PC-3 (cell line): ENCODE results near the gene LRP5. TPM values are rescaled to one million over a fixed set of nuclear protein-coding genes. Genes with fewer than 3 reads are reported as not detected.

ENCODE experiments used
- ATAC-seq: fragments of 200-7000 bp; cut with Tn5 transposase; 2 replicates; pipeline ENCODE4 v1.9.1; 2020; ENCODE audit warnings: mild to moderate bottlenecking, moderate library complexity
- BruUV-seq: library from RNA; stranded (reverse); fragments of 400-500 nt; replicated peaks from 2 replicates; lab custom pipeline; 2021; lab: Mats Ljungman, UMichigan
- CTCF ChIA-PET: fragments of 300-600 bp; sonication (Branson Sonifier 250); formaldehyde crosslinking; loops from one replicate; lab custom pipeline; 2022; ENCODE audit warnings: antibody characterized with exemption; lab: Charles Lee
- POLR2A ChIA-PET: fragments of 300-600 bp; sonication (Branson Sonifier 250); formaldehyde crosslinking; loops from one replicate; lab custom pipeline; 2022; ENCODE audit warnings: antibody characterized with exemption; ENCODE audit not compliant: unreplicated experiment; lab: Charles Lee
- DNase-seq: peaks from one replicate; pipeline ENCODE4 v3.0.0-alpha.2; 2015
- H2AFZ ChIP-seq: fragments of 300-600 bp; sonication (generic); 2 replicates; pipeline ENCODE4 v1.6.0; 2016; ENCODE audit warnings: antibody characterized with exemption, low read length
- H3F3A ChIP-seq: fragments of 300-600 bp; sonication (generic); one replicate; pipeline ENCODE4 v1.6.0; 2017; ENCODE audit warnings: antibody characterized with exemption, low read length, control low read depth, mild to moderate bottlenecking; ENCODE audit not compliant: unreplicated experiment
- H3K27ac ChIP-seq: fragments of 300-600 bp; sonication (generic); 2 replicates; pipeline ENCODE4 v1.5.1; 2016; ENCODE audit warnings: mild to moderate bottlenecking, low read length
- H3K27me3 ChIP-seq: fragments of 300-600 bp; sonication (generic); 2 replicates; pipeline ENCODE4 v1.6.1; 2016; ENCODE audit warnings: low read length, mixed read lengths
- H3K36me3 ChIP-seq: fragments of 300-600 bp; sonication (generic); 2 replicates; pipeline ENCODE4 v1.6.1; 2016; ENCODE audit warnings: low read depth, mixed run types, low read length, mixed read lengths
- H3K4me1 ChIP-seq: fragments of 300-600 bp; sonication (generic); 2 replicates; pipeline ENCODE4 v1.5.1; 2016; ENCODE audit warnings: low read length; ENCODE audit not compliant: insufficient read depth
- H3K4me2 ChIP-seq: fragments of 300-600 bp; sonication (generic); 2 replicates; pipeline ENCODE4 v1.6.0; 2016; ENCODE audit warnings: low read length
- H3K4me3 ChIP-seq: fragments of 300-600 bp; sonication (generic); 2 replicates; pipeline ENCODE4 v1.5.1; 2016; ENCODE audit warnings: mild to moderate bottlenecking, low read length, mixed read lengths
- H3K79me2 ChIP-seq: fragments of 300-600 bp; sonication (generic); 2 replicates; pipeline ENCODE4 v1.6.1; 2017; ENCODE audit warnings: low read length, mixed read lengths
- H3K9ac ChIP-seq: fragments of 300-600 bp; sonication (generic); 2 replicates; pipeline ENCODE4 v1.6.0; 2016; ENCODE audit warnings: mild to moderate bottlenecking, low read length
- H3K9me2 ChIP-seq: fragments of 300-600 bp; sonication (generic); replicated peaks from 2 replicates; pipeline ENCODE4 v1.6.1; 2016; ENCODE audit warnings: mixed run types, low read length, mixed read lengths
- H3K9me3 ChIP-seq: fragments of 300-600 bp; sonication (generic); 2 replicates; pipeline ENCODE4 v1.6.1; 2016; ENCODE audit warnings: low read length, mixed read lengths
- H4K20me1 ChIP-seq: fragments of 300-600 bp; sonication (generic); 2 replicates; pipeline ENCODE4 v1.6.1; 2016; ENCODE audit warnings: low read length, mixed read lengths
- EZH2 ChIP-seq: fragments of 300-600 bp; sonication (generic); IDR thresholded peaks from one replicate; pipeline ENCODE4 v1.6.1; 2017; ENCODE audit warnings: antibody characterized with exemption, mild to moderate bottlenecking, low read length; ENCODE audit not compliant: unreplicated experiment
- EZH2phosphoT487 ChIP-seq: fragments of 300-600 bp; sonication (generic); IDR thresholded peaks from 2 replicates; pipeline ENCODE4 v1.6.1; 2018; ENCODE audit warnings: mild to moderate bottlenecking, antibody characterized with exemption, low read length, borderline replicate concordance
- intact Hi-C: fragments of 100-400 bp; cut with micrococcal nuclease; formaldehyde crosslinking; loops from 2 replicates; pipeline ENCODE4 v1.9.0; 2023
- total RNA-seq: library from RNA; depleted of rRNA; stranded (reverse); fragments of >200 nt; gene quantifications from 2 replicates; pipeline ENCODE4 v1.2.3, GENCODE V29; 2014
- TF ChIP-seq, protein P1 (sequence below): fragments of 300-600 bp; sonication (generic); conservative IDR thresholded peaks from 2 replicates; pipeline ENCODE4 v1.5.1; 2017; ENCODE audit warnings: antibody characterized with exemption, low read depth, mild to moderate bottlenecking, low read length

The LRP5 gene
- total RNA-seq, 1 experiment from 2014 or later, result 64.3 TPM

DNA sequence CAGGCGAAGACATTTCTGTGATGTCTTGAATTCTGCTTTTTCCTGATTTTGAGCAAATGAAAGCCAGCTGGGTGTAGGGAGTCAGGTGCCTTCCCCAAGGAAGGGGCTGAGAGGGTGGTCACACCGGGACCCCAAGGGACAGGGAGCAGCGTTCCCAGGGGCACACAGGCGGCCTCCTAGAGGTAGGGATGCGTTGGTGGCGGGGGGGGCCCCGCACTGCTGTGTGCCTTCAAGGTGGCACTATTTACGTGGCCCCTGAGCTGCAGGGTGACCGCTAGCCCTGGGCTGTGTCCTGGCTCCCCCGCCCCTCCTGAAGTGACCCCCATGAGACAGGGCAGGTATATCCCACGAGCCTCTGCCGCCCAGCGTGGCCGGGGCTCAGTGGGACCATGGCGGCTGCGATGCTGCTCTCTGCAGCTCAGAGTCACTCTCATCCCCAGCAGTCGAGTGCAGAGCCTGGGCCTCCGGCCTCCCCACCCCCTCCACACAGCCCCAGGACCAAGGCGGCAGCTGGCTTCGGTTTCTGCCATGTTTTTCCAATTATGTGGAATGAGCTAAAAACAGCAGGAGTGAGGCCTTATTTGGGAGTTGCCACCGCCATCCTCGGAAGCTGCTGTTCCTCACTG lies 60.9 kb downstream of the LRP5 start:
- peaks cover 15% of the 10 kb centered on the region for H3K36me3 ChIP-seq
- H3K27ac ChIP-seq, result no peak overlapping the region
- H2AFZ ChIP-seq, result no peak overlapping the region
- H3K4me2 ChIP-seq, result no peak overlapping the region
- H3F3A ChIP-seq, result no peaks in the 10 kb centered on the region
- no peak for DNase-seq
- ChIA-PET POLR2A (no interaction called here), CTCF (no interaction called here)
- H3K9ac ChIP-seq, result no peak overlapping the region
- H3K27me3 ChIP-seq, result no peaks in the 10 kb centered on the region
- intact Hi-C loops, result no loop called here
- H3K4me1 ChIP-seq, result no peaks in the 10 kb centered on the region
- H3K4me3 ChIP-seq, result no peak overlapping the region
- H3K9me2 ChIP-seq, result no peaks in the 10 kb centered on the region
- H4K20me1 ChIP-seq, result no peaks in the 10 kb centered on the region
- H3K79me2 ChIP-seq, result no peaks in the 10 kb centered on the region
- H3K9me3 ChIP-seq, result no peaks in the 10 kb centered on the region
- ATAC-seq, result no peak
- TF ChIP-seq, protein P1, sequence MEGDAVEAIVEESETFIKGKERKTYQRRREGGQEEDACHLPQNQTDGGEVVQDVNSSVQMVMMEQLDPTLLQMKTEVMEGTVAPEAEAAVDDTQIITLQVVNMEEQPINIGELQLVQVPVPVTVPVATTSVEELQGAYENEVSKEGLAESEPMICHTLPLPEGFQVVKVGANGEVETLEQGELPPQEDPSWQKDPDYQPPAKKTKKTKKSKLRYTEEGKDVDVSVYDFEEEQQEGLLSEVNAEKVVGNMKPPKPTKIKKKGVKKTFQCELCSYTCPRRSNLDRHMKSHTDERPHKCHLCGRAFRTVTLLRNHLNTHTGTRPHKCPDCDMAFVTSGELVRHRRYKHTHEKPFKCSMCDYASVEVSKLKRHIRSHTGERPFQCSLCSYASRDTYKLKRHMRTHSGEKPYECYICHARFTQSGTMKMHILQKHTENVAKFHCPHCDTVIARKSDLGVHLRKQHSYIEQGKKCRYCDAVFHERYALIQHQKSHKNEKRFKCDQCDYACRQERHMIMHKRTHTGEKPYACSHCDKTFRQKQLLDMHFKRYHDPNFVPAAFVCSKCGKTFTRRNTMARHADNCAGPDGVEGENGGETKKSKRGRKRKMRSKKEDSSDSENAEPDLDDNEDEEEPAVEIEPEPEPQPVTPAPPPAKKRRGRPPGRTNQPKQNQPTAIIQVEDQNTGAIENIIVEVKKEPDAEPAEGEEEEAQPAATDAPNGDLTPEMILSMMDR, result no peak
- TF ChIP-seq EZH2phosphoT487 (no peak), EZH2 (no peak)
- BruUV-seq, result no TSS peak

DNA sequence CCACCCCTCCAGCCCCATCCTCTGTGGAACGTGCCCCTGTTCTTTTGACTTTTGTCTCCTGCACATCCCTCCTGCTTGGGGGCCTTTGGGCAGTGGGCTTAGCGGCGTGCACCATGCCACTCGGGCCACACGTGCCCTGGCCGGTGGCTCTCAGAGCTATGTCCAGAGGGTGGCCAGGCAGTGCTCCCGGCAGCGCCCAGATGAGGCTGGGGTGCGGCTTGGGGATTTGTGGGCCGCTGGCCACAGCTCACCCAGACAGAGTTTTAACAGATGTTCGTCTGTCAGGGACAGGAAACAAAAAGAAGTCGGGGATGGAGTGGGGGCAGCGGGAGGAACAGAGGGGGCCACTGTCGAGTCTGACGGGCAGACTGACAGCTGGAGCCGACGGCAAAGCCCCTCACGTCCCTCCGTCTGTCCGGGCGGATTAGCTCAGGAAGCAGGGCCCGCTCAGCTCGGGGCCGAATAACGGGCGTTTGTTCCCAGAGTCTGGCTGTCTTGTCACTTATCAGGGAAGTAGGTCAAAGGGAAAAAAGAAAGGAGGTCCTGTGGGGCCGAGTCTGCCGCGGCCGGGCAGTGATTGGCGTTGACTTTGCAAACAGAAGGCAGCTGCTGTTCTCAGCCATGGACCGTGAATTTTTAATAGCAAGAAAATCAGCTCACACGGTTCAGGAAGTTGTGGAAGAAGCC lies 61.6 kb downstream of the LRP5 start:
- Histone ChIP-seq H3K27me3 (no peaks in the 10 kb centered on the region), H3K4me3 (no peak overlapping the region), H3K36me3 (peaks cover 13% of the 10 kb centered on the region), H3K27ac (no peak overlapping the region), H3K9me2 (no peaks in the 10 kb centered on the region), H3F3A (peaks cover under 1% of the 10 kb centered on the region), H3K4me1 (peaks cover under 1% of the 10 kb centered on the region), H2AFZ (no peak overlapping the region), H4K20me1 (no peaks in the 10 kb centered on the region), H3K4me2 (no peak overlapping the region), H3K79me2 (no peaks in the 10 kb centered on the region), H3K9me3 (no peaks in the 10 kb centered on the region), H3K9ac (no peak overlapping the region)
- intact Hi-C loops, result no loop called here
- ChIA-PET POLR2A (no interaction called here), CTCF (no interaction called here)
- DNase-seq, result no peak
- BruUV-seq, result no TSS peak
- no peak for TF ChIP-seq EZH2
- TF ChIP-seq, protein P1, result no peak
- no peak for TF ChIP-seq EZH2phosphoT487
- no peak for ATAC-seq

DNA sequence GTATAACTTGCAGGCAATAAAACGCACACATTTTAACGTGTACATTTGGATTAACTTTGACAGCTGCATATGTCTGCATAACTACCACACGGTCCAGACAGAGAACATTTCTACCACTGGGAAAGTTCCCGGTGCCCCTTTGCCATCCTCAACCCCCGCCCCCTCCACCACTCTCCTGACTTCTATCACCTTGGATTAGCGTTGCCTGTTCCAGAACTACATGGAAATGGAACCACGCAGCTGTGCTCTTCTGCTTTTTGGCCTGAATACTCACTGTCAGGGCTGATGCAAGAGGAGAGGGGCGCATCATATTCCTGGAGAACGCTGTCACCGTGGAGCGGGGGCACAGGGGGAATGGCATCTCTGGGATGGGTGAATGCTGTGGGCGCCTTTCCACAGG lies 62.1 kb downstream of the LRP5 start:
- H3K9me2 ChIP-seq, result no peaks in the 10 kb centered on the region
- H3K36me3 ChIP-seq, result peaks cover 13% of the 10 kb centered on the region
- no peaks in the 10 kb centered on the region for H3K9me3 ChIP-seq
- intact Hi-C loops, result no loop called here
- ChIA-PET CTCF (no interaction called here), POLR2A (no interaction called here)
- H3K79me2 ChIP-seq, result no peaks in the 10 kb centered on the region
- no peak overlapping the region for H3K9ac ChIP-seq
- no TSS peak for BruUV-seq
- TF ChIP-seq, protein P1, result no peak
- TF ChIP-seq EZH2phosphoT487, result no peak
- no peak for TF ChIP-seq EZH2
- H3F3A ChIP-seq, result peaks cover 6% of the 10 kb centered on the region
- DNase-seq (no peak), ATAC-seq (no peak)
- H4K20me1 ChIP-seq, result no peaks in the 10 kb centered on the region
- peaks cover 6% of the 10 kb centered on the region for H3K4me1 ChIP-seq
- no peak overlapping the region for H2AFZ ChIP-seq
- no peak overlapping the region for H3K4me2 ChIP-seq
- H3K27ac ChIP-seq, result no peak overlapping the region
- no peaks in the 10 kb centered on the region for H3K27me3 ChIP-seq
- no peak overlapping the region for H3K4me3 ChIP-seq
